NCI-H2171 (cell line): ENCODE results near the gene CCR2.

ENCODE experiments used
- DNase-seq: peaks from one replicate; lab custom pipeline; 2025; lab: John Stamatoyannopoulos, UW

Gene CCR2

DNA sequence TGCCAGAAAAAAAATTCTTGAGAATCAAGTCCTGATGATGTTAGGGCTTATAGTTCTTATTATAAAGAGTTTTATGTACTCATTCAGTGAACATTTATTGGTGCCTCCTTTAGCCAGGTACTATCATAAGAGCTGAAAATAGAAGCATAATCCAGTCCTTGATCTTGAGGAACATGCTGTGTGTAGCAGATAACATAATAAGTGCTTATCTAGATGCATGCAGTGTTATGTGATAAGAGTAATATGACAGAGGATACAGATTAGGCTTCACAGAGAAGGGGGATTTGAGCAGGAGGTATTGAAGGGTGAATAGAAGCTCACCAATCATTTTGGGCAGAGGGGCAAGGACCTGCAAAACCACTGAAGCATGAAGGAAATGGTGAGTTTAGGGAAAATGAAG, 1.1 kb downstream of the CCR2 start:
- no peak for DNase-seq

DNA sequence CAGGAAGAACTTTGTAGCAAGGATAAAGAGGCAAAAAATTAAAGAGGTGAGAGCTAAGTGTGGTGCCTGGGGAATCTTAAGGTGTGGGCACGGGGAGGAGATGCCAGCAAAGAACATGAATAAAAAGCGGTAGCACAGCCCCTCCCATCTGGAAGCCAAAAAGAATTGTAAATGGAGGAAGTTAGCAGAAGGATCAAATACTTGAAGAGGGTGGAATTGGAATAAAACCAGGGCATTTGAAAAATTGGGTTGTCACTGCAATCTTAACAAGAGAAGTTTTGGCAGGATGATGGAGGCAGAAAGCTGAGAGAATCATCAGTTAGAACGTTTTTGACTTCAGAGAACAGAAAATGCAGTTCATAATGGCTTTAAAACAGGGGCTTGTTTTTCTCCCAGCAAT, 2.4 kb downstream of the CCR2 start:
- no peak for DNase-seq

DNA sequence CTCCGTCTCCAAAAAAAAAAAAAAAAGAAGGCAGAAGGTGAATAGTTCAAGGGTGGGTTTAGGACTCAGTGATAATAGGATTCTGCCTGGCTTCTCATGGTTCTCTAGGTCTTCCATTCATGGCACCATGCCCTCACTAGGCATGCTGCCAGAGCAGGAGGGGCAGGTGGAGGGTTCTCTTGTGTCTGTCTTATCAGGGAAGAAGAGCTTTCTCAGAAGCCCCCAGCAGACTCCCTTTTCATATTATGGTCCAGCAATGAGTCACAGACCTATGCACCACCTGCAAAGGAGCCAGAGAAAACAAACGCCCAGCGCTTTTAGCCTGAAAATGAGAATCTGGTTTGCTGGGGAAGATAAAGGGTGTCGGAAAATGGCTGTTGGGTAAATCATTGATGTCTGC, 3.0 kb downstream of the CCR2 start:
- no peak for DNase-seq

DNA sequence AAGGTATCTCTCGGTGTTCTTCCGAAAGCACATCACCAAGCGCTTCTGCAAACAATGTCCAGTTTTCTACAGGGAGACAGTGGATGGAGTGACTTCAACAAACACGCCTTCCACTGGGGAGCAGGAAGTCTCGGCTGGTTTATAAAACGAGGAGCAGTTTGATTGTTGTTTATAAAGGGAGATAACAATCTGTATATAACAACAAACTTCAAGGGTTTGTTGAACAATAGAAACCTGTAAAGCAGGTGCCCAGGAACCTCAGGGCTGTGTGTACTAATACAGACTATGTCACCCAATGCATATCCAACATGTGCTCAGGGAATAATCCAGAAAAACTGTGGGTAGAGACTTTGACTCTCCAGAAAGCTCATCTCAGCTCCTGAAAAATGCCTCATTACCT, 4.6 kb downstream of the CCR2 start:
- no peak for DNase-seq

DNA sequence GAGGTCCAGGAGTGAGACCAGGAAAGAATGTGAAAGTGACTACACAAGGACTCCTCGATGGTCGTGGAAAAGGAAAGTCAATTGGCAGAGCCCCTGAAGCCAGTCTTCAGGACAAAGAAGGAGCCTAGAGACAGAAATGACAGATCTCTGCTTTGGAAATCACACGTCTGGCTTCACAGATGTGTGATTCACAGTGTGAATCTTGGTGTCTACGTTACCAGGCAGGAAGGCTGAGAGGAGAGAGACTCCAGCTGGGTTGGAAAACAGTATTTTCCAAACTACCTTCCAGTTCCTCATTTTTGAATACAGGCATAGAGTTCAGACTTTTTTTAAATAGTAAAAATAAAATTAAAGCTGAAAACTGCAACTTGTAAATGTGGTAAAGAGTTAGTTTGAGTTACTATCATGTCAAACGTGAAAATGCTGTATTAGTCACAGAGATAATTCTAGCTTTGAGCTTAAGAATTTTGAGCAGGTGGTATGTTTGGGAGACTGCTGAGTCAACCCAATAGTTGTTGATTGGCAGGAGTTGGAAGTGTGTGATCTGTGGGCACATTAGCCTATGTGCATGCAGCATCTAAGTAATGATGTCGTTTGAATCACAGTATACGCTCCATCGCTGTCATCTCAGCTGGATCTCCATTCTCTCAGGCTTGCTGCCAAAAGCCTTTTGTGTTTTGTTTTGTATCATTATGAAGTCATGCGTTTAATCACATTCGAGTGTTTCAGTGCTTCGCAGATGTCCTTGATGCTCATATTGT, 6.0 kb downstream of the CCR2 start:
- DNase-seq = peak; percentile 51

DNA sequence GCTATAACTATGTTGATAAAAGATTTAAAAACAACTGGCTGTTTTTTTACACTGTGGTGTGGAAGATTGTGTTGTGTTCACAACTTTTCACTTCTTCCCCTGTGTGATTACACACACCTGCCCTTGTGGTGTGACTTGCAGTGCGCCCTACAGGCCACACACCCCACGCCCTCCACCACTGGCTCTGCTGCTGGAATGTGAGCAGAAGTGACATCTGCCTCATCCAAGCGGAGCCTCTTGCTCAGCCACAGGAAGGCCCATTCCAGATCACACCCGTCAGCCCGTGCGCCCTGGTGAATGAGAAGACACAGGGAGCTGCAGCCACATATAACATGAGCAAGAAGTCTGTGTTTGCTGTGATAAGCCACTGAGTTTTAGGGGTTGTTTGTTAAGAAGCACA, 7.0 kb downstream of the CCR2 start:
- no peak for DNase-seq

DNA sequence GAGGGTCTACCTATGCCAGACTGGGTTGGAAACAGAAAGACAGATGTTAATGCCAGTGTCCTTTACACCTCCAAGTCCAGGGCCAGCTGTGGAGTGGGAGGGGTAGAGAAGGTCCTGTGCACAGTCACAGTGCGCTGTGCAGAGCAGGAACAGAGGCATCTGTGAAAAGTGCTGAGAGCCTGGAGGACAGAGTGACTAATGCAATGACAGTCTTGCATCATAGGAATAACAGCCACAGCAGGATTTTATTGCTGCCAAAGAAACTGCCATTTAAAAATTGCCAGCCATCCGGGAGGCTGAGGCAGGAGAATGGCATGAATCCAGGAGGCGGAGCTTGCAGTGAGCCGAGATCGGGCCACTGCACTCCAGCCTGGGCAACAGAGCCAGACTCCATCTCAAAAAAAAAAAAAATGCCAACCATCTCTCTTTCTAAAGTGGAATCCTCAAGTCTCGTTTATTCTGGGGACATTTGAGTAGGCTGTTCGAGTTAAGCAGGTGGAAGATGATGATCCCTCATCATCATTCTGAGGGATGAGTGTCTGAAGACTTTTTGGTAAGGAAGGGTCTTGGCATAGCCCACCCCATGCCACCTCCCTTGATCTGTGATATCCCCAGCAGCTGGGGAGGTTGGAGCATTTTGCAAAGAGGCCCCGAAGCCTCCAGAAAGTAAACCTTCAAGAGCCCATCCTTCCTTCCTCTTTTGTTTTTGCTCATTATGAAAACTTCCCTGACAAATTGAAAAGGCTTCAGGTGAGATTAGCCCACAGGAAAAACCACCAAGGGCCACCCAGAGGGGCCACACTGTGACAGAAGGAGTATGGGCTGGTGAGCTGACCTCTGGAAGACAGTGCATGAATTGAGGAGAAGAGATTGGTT, 7.7 kb downstream of the CCR2 start:
- no peak for DNase-seq

DNA sequence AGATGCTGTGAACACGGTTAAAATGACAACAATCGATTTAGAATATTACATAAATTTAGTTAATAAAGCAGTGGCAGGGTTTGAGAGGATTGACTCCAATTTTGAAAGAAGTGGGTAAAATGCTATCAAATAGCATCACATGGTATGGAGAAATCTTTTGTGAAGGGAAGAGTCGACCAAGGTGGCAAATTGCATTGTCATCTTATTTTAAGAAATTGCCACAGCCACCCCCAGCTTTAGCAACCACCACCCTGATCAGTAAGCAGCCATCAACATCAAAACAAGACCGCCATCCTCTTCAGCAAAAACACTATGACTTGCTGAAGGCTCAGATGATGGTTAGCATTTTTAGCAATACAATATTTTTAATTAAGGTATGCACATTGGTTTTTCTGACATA, 11.1 kb downstream of the CCR2 start:
- no peak for DNase-seq

DNA sequence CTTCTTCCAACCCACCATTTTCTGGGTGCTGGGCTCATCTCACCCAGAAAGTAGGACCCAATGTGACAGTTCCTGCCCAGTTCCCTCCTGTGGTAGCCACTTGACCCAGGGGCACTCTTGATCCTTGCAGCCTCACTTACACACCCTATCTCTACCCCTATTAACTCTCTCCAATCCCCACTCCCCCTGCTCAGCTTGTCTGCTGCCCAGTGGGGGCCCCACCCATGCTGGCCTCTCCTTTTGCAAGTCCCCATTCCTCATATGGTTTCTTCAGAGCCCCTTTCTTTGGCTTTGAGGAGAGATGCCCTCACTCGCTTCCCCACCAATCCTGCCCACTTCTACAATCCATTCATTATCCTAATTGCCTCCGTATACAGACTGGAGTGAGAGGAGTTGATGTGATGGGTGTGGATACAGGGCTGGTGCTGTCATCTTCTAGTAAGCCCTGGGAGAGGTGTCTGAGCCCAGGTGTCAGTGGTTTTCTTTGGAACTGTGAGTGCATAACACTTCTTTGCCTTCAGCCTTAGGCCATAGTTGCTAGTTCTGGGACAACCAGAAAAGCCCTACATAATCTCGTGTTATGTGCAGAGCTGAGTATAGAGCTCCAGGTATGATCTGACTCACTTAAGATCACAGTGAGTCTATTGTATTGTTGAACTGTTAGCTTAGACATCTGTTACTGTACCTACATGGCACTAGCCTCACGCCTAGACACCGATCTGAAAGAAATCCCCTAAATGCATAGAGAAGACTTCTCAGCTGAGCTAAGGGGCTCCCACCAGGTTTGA, 12.0 kb downstream of the CCR2 start:
- no peak for DNase-seq

DNA sequence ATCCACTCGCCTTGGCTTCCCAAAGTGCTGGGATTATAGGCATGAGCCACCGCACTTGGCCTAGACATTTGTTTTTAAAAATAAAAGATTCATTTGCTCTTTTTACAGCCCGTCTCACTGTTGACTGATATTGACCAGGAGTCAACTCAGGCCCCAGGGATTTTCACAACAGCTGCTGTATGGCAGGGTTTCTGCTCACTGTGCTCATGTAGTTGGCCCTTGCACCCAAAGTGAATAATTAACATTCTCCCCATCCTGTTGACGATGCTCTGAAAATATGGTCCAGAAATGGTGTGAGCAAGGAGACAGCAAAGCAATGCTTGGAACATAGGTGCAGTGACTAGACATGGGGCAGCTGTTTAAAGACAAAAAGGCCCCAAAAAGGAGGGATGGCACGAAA, 13.9 kb downstream of the CCR2 start:
- no peak for DNase-seq

DNA sequence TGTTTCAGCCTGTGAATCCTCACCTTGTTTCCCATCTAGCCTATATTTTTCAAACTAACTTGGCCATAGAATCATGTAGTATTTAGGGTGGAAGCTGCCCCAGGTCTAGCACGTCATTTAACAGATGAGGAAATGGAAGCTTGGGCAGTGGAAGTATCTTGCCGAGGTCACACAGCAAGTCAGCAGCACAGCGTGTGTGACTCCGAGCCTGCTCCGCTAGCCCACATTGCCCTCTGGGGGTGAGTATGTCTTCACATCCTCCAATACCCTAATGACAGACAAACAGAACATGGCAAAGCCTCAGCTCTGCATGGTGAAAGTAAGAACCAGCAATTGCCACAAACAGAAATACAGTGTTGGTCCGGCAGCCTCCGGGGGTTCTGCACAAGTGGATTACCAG, 14.7 kb downstream of the CCR2 start:
- DNase-seq = no peak

DNA sequence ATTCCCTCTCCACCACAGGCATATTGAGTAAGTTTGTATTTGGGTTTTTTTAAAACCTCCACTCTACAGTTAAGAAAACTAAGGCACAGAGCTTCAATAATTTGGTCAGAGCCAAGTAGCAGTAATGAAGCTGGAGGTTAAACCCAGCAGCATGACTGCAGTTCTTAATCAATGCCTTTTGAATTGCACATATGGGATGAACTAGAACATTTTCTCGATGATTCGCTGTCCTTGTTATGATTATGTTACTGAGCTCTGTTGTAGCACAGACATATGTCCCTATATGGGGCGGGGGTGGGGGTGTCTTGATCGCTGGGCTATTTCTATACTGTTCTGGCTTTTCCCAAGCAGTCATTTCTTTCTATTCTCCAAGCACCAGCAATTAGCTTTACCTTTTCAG, 15.2 kb downstream of the CCR2 start:
- no peak for DNase-seq

DNA sequence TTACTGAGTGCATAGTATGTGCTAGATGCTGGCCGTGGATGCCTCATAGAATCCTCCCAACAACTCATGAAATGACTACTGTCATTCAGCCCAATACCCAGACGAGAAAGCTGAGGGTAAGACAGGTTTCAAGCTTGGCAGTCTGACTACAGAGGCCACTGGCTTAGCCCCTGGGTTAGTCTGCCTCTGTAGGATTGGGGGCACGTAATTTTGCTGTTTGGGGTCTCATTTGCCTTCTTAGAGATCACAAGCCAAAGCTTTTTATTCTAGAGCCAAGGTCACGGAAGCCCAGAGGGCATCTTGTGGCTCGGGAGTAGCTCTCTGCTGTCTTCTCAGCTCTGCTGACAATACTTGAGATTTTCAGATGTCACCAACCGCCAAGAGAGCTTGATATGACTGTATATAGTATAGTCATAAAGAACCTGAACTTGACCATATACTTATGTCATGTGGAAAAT, 15.8 kb downstream of the CCR2 start:
- no peak for DNase-seq

DNA sequence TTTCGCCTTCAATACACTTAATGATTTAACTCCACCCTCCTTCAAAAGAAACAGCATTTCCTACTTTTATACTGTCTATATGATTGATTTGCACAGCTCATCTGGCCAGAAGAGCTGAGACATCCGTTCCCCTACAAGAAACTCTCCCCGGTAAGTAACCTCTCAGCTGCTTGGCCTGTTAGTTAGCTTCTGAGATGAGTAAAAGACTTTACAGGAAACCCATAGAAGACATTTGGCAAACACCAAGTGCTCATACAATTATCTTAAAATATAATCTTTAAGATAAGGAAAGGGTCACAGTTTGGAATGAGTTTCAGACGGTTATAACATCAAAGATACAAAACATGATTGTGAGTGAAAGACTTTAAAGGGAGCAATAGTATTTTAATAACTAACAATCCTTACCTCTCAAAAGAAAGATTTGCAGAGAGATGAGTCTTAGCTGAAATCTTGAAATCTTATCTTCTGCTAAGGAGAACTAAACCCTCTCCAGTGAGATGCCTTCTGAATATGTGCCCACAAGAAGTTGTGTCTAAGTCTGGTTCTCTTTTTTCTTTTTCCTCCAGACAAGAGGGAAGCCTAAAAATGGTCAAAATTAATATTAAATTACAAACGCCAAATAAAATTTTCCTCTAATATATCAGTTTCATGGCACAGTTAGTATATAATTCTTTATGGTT, 17.1 kb downstream of the CCR2 start, which contains the start of gene CCR5:
CCR5 (plus strand) TSS at position 108 of the 680 bp plus-strand sequence. CDS start 1,957 bp downstream, outside the sequence.
- no peak for DNase-seq

DNA sequence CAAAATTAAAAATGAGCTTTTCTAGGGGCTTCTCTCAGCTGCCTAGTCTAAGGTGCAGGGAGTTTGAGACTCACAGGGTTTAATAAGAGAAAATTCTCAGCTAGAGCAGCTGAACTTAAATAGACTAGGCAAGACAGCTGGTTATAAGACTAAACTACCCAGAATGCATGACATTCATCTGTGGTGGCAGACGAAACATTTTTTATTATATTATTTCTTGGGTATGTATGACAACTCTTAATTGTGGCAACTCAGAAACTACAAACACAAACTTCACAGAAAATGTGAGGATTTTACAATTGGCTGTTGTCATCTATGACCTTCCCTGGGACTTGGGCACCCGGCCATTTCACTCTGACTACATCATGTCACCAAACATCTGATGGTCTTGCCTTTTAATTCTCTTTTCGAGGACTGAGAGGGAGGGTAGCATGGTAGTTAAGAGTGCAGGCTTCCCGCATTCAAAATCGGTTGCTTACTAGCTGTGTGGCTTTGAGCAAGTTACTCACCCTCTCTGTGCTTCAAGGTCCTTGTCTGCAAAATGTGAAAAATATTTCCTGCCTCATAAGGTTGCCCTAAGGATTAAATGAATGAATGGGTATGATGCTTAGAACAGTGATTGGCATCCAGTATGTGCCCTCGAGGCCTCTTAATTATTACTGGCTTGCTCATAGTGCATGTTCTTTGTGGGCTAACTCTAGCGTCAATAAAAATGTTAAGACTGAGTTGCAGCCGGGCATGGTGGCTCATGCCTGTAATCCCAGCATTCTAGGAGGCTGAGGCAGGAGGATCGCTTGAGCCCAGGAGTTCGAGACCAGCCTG, 17.8 kb downstream of the CCR2 start:
- no peak for DNase-seq

DNA sequence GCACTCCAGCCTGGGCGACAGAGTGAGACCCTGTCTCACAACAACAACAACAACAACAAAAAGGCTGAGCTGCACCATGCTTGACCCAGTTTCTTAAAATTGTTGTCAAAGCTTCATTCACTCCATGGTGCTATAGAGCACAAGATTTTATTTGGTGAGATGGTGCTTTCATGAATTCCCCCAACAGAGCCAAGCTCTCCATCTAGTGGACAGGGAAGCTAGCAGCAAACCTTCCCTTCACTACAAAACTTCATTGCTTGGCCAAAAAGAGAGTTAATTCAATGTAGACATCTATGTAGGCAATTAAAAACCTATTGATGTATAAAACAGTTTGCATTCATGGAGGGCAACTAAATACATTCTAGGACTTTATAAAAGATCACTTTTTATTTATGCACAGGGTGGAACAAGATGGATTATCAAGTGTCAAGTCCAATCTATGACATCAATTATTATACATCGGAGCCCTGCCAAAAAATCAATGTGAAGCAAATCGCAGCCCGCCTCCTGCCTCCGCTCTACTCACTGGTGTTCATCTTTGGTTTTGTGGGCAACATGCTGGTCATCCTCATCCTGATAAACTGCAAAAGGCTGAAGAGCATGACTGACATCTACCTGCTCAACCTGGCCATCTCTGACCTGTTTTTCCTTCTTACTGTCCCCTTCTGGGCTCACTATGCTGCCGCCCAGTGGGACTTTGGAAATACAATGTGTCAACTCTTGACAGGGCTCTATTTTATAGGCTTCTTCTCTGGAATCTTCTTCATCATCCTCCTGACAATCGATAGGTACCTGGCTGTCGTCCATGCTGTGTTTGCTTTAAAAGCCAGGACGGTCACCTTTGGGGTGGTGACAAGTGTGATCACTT, 18.8 kb downstream of the CCR2 start:
- DNase-seq = no peak

DNA sequence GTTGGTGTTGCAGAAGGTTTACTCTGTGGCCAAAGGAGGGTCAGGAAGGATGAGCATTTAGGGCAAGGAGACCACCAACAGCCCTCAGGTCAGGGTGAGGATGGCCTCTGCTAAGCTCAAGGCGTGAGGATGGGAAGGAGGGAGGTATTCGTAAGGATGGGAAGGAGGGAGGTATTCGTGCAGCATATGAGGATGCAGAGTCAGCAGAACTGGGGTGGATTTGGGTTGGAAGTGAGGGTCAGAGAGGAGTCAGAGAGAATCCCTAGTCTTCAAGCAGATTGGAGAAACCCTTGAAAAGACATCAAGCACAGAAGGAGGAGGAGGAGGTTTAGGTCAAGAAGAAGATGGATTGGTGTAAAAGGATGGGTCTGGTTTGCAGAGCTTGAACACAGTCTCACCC, 20.8 kb downstream of the CCR2 start:
- no peak for DNase-seq

DNA sequence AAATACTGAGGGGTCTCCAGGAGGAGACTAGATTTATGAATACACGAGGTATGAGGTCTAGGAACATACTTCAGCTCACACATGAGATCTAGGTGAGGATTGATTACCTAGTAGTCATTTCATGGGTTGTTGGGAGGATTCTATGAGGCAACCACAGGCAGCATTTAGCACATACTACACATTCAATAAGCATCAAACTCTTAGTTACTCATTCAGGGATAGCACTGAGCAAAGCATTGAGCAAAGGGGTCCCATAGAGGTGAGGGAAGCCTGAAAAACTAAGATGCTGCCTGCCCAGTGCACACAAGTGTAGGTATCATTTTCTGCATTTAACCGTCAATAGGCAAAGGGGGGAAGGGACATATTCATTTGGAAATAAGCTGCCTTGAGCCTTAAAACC, 21.3 kb downstream of the CCR2 start:
- DNase-seq = no peak

DNA sequence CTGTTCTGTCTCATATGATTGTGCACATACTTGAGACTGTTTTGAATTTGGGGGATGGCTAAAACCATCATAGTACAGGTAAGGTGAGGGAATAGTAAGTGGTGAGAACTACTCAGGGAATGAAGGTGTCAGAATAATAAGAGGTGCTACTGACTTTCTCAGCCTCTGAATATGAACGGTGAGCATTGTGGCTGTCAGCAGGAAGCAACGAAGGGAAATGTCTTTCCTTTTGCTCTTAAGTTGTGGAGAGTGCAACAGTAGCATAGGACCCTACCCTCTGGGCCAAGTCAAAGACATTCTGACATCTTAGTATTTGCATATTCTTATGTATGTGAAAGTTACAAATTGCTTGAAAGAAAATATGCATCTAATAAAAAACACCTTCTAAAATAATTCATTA, 21.9 kb downstream of the CCR2 start:
- DNase-seq = no peak

DNA sequence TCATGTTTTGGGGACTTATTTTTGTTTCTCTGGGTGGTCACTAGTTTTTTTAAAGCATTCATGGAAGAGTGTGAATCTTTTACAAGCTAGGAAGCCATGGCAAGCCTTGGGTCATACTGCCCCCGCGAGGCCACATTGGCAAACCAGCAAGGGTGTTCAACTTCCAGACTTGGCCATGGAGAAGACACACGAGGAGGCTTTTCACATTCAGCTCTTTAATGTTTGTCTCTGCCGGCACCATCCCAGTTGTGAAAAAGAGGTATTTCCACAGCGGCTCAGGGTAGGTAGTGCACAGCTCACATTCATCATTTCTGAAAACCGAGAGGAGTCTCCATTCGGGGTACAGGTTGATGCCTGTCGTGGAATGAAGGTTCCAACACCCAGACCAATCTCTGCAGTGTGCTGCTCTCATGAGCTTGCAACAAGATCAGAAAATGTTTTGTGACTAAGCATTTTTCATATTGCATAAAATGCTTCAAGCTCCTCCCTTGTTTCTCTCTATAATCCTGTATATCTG, 24.6 kb downstream of the CCR2 start:
- no peak for DNase-seq
